NCI-H524 treated with DMSO at 0.1 percent for 48 hours (cell line): ENCODE data around the gene HAUS5.
"Not testable (repeated sequence)": the region's sequence is repeated elsewhere in the genome, so short reads cannot be mapped to it uniquely, and the experiment has no call there.

ENCODE experiments used
- DNase-seq: peaks from one replicate; lab custom pipeline; 2025; lab: John Stamatoyannopoulos, UW

The HAUS5 gene

DNA sequence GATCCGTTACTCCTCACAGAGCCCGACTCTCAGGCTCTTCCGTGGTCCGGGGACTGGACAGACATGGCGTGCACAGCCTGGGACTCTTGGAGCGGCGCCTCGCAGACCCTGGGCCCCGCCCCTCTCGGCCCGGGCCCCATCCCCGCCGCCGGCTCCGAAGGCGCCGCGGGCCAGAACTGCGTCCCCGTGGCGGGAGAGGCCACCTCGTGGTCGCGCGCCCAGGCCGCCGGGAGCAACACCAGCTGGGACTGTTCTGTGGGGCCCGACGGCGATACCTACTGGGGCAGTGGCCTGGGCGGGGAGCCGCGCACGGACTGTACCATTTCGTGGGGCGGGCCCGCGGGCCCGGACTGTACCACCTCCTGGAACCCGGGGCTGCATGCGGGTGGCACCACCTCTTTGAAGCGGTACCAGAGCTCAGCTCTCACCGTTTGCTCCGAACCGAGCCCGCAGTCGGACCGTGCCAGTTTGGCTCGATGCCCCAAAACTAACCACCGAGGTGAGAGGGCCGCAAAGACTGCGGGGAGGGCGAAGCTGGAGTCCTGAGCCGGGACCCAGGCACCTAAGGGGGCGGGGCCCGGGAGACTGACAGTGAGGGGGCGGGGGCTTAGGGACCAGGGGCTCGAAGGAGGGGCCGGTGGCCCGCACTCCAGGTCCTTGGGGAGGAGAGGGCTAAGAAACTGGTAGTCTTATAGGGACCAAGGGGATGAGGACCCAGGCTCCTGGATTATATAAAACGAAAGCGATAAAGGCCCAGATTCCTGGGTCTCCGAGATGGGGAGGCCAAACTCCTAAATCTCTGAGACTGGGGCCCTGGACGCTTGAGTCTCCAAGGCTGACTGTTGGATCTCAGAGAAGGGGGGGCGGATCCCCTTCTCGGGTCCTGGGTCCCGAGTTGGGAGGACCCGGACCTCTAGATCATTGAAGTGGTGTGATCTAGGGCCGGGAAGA is 31.0 kb downstream of the HAUS5 start:
- peak; percentile 54 for DNase-seq

DNA sequence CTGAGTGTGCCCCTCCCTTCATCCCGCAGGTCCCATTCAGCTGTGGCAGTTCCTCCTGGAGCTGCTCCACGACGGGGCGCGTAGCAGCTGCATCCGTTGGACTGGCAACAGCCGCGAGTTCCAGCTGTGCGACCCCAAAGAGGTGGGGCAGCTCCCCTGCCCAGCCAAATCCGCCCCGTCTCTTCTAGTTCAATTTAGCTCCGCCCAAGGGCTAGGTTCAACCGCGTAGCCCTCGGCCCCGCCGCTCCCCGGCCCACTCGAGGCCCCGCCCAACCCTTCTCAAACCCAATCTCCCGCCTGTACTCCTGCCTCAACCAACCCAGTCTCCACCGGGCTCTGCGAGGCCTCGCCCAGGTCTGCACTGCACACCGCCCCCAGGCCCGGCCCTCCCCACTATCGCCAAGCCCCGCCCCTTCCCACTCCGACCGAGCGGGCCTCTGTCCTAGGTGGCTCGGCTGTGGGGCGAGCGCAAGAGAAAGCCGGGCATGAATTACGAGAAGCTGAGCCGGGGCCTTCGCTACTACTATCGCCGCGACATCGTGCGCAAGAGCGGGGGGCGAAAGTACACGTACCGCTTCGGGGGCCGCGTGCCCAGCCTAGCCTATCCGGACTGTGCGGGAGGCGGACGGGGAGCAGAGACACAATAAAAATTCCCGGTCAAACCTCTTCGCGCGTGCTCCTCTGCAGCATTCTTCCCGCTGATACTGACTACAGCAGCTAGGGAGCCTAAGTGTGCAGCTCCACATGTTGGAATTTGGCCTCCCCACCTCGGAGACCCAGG is 31.9 kb downstream of the HAUS5 start:
- DNase-seq: peak; percentile 67

DNA sequence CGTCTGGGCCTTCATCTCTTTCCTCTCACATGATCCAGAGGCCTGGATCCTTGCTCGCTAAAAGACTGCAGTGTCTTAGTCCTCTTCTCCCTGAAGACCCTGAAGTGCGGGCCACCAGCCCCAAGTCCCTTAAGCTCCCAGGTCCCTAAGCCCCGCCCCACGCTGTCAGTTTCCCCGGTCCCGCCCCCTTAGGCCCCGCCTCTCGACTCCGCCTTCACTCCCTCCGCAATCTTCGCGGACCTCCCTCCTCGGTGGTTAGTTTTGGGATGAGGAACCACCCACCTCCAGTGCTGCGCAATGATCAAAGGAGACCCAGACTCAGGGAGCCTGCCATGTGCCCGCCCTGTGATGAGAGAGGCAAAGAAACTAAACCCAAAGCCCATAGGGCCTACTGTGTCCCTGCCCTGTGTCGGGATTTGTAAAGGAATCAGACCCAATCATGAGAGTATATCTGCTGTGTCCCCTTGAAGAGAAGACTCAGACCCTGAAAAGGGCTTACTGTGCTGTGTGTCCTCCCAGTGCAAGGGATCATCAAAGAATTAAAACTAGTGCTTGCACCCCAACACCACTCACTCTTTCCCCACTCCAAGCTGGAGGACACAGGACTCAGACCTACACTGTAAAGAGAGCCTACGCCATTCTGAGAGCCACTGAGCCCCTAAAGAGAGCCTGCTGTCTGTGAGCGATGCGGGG is 32.6 kb downstream of the HAUS5 start:
- DNase-seq: no peak

GRCh38 chr19:35645680-35646511 is 33.4 kb downstream of the HAUS5 start:
- no peak for DNase-seq

GRCh38 chr19:35648017-35648961 is 35.8 kb downstream of the HAUS5 start, which contains the start of gene COX6B1:
Gene COX6B1 (plus strand): TSS chr19:35648323. CDS start chr19:35651244, 2,921 bp downstream.
- peak; percentile 96 for DNase-seq

DNA sequence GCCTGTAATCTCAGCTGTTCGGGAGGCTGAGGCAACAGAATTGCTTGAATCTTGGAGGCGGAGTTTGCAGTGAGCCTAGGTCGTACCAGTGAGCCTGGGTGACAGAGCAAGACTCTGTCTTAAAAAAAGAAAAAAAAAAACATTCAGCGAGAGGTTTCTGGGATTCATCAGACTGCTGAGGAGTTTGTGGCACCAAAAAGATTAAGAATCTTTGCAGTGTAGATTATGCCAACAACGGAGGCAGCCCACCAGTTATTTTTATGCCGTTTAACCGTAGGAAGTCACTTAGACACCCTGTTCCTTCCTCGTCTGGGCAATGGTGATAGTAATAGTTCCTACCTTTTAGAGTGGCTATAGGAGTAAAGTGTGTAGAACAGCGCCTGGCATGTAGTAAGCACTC is 38.0 kb downstream of the HAUS5 start:
- DNase-seq: no peak

DNA sequence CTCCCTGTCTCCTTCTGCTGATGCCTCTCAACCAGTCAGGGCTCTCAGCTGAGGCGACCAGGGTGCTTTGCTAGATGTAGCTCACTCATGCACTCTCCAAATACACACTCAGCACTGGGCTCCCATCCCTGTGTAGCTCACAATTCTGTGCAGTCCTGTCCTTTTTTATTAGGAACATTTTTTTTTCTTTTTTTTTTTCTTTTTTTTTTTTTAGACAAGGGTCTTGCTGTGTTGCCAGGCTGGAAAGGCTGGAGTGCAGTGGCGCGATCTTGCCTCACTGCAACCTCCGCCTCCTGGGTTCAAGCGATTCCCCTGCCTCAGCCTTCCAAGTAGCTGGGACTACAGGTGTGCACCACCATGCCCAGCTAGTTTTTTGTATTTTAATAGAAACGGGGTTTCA is 42.3 kb downstream of the HAUS5 start:
- not testable (repeated sequence) for DNase-seq

- DNase-seq: no peak
Observed at GRCh38 chr19:35655600-35655999, 43.1 kb downstream of the HAUS5 start.

GRCh38 chr19:35656700-35657099 is 44.2 kb downstream of the HAUS5 start:
- DNase-seq: no peak

GRCh38 chr19:35657904-35658700 is 45.6 kb downstream of the HAUS5 start:
- no peak for DNase-seq

DNA sequence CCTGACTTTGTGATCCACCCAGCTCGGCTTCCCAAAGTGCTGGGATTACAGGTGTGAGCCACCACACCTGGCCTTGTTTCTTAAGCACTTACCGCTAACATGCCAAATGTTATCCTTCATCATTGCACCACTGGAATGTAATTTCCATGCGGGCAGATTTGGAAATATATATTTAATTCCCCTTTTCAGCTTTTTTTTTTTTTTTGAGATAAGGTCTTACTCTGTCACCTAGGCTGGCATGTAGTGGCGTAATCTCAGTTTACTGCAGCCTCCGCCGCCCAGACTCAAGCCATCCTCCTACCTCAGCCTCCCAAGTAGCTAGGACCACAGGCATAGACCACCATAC is 49.4 kb downstream of the HAUS5 start:
- no peak for DNase-seq

DNA sequence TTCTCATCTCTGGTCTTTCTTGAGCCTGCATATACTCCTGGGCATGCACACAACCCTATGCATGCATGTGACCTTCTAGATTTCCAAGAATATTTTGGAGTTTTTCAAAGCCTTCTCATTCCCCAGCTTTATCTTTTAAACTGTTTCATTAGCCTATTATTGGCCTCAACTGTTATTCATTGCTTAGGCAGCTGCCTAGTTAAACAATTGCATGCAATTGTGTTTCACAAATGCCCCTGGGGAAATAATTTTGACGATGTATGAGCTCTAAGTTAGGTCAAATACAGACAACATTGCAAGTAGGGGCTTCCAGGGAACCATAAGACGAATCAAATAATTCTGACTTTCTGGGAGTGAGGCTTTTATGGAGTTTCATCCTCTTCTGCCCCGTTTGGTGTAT is 51.4 kb downstream of the HAUS5 start:
- DNase-seq: no peak

- no peak for DNase-seq
Observed at GRCh38 chr19:35665157-35665556, 52.6 kb downstream of the HAUS5 start.

DNA sequence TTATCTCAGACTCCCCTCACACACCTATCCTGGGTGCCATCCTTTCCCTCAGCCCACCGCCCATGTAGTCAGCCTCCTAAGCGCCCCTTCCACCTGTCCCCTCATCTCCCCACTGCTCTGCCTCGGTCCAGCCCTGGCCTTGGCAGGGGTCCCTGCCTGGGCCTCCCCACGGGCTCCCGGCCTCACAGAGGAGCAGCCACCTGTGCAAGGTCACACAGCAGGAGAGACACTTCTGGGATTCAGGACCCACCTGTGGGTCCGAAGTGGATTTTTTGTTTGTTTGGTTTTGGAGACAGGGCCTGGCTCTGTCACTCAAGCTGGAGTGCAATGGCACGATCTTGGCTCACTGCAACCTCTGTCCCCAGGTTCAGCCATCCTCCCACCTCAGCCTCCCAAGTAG is 53.1 kb downstream of the HAUS5 start:
- DNase-seq: no peak

GRCh38 chr19:35666251-35666913 is 53.8 kb downstream of the HAUS5 start, which contains the start of gene UPK1A:
Gene UPK1A (plus strand): TSS chr19:35666517. CDS start chr19:35666813, 296 bp downstream.
- no peak for DNase-seq

DNA sequence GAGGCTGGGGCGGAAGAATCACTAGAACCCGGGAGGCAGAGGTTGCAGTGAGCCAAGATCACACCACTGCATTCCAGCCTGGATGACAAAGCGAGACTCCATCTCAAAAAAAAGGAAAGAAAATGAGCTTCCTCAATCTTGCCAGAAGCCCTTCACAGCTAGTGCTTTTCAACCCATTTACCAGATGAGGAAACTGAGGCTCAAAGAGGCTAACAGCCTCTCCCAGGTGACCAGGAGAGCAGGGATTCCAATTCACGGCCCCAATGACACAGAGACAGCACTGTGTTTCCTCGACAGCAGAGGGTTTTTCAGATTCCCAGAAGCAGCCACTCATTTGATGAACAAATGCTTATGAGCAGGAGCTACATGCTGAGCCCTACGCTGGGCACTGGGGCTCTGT is 57.0 kb downstream of the HAUS5 start:
- no peak for DNase-seq

DNA sequence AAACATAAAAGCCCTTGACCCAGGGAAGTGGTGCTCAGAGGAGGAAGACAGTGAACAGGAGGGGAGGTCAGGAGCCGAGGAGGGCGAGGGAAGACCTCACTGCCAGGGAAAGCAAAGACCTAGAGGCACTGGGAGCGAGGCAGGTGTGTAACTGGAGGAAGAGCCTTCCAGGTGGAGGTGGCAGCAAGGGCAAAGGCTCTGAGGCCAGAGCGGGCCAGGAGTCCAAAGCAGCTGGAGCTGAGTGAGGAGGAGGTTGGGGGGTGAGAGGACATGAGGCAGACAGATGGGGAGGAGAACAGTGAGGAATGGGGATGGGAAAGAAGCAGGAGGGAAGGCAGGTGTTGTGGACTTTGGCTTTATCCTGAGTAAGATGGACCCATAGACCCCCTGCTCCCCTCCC is 57.4 kb downstream of the HAUS5 start:
- no peak for DNase-seq

GRCh38 chr19:35670686-35671085 is 58.2 kb downstream of the HAUS5 start:
- DNase-seq: no peak

DNA sequence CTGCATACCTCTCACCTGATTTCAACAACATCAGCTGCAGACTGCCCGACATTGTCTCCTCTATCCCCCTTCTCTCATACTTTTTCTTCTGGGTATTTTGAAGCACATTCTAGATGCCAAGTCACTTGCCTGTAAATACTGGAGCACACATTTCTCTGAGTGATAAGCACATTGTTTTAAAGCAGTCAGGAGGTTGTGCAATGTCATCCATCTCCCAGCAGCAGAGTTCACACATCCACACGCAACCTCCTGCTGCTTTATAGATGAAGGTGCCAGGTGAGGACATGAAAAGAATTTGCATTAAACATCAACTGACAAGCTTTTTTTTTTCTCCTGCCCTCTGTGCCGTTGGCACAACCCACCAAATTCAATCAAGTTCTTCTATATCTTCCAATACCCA is 59.3 kb downstream of the HAUS5 start:
- DNase-seq: no peak
